Measurements from ENCODE around the gene SLC26A8.
"Not testable (repeated sequence)": the region's sequence is repeated elsewhere in the genome, so short reads cannot be mapped to it uniquely, and the experiment has no call there.

- TF ChIP-seq CTCF (IDR thresholded peaks at IDR 0.05); POLR2AphosphoS5 (IDR thresholded peaks at IDR 0.05; ENCODE audit: low read depth, low read length); REST (IDR thresholded peaks at IDR 0.05; ENCODE audit: insufficient read depth in 1 of 2, low read depth in 2 of 2, low read length in 1 of 2); SIN3A (IDR thresholded peaks at IDR 0.05; ENCODE audit: borderline replicate concordance, insufficient read depth, low read depth, low read length); TCF7L2 (IDR thresholded peaks at IDR 0.05; ENCODE audit: low read depth, low read length): not testable (repeated sequence)
These were observed 36.4 kb downstream of the SLC26A8 start for GRCh38 chr6:35988047-35988446.

Measured in Panc1 (cell line).